MM.1S (cell line): Measurements from ENCODE around the gene CASTOR1.

Source experiments
- DNase-seq: peaks from one replicate; pipeline ENCODE4 v3.0.0-alpha.2; 2015
- H2AFZ ChIP-seq: fragments of 300-600 bp; sonication (generic); 2 replicates; pipeline ENCODE4 v1.6.0; 2016; ENCODE audit warnings: antibody characterized with exemption, low read length
- H3F3A ChIP-seq: fragments of 300-600 bp; sonication (generic); 2 replicates; pipeline ENCODE4 v1.6.1; 2016; ENCODE audit warnings: mild to moderate bottlenecking, antibody characterized with exemption, low read length, moderate library complexity, mixed read lengths; ENCODE audit not compliant: insufficient read depth
- H3K27ac ChIP-seq: fragments of 300-600 bp; sonication (generic); 2 replicates; pipeline ENCODE4 v1.5.1; 2016; ENCODE audit warnings: mild to moderate bottlenecking, low read length
- H3K27me3 ChIP-seq: fragments of 300-600 bp; sonication (generic); replicated peaks from 2 replicates; pipeline ENCODE4 v1.6.0; 2016; ENCODE audit warnings: low read length; ENCODE audit not compliant: insufficient read depth
- H3K36me3 ChIP-seq: fragments of 300-600 bp; sonication (generic); replicated peaks from 2 replicates; pipeline ENCODE4 v1.6.1; 2016; ENCODE audit warnings: mild to moderate bottlenecking, low read length, mixed read lengths; ENCODE audit not compliant: insufficient read depth
- H3K4me1 ChIP-seq: fragments of 300-600 bp; sonication (generic); 2 replicates; pipeline ENCODE4 v1.6.1; 2016; ENCODE audit warnings: low read length, mixed read lengths
- H3K4me2 ChIP-seq: fragments of 300-600 bp; sonication (generic); 2 replicates; pipeline ENCODE4 v1.6.0; 2016; ENCODE audit warnings: low read depth, low read length
- H3K4me3 ChIP-seq: fragments of 300-600 bp; sonication (generic); 2 replicates; pipeline ENCODE4 v1.5.1; 2016; ENCODE audit warnings: low read length, mixed read lengths
- H3K79me2 ChIP-seq: fragments of 300-600 bp; sonication (generic); 2 replicates; pipeline ENCODE4 v1.6.1; 2016; ENCODE audit warnings: mixed run types, low read length, mixed read lengths
- H3K9ac ChIP-seq: fragments of 300-600 bp; sonication (generic); 2 replicates; pipeline ENCODE4 v1.6.1; 2016; ENCODE audit warnings: low read length, mixed read lengths
- H3K9me2 ChIP-seq: fragments of 300-600 bp; sonication (generic); replicated peaks from 2 replicates; pipeline ENCODE4 v1.6.1; 2016; ENCODE audit warnings: mild to moderate bottlenecking, low read length, mixed read lengths; ENCODE audit not compliant: insufficient read depth
- H3K9me3 ChIP-seq: fragments of 300-600 bp; sonication (generic); replicated peaks from 2 replicates; pipeline ENCODE4 v1.6.1; 2016; ENCODE audit warnings: mild to moderate bottlenecking, low read length, mixed read lengths; ENCODE audit not compliant: insufficient read depth
- H4K20me1 ChIP-seq: fragments of 300-600 bp; sonication (generic); 2 replicates; pipeline ENCODE4 v1.6.1; 2016; ENCODE audit warnings: mild to moderate bottlenecking, low read length, moderate library complexity, mixed read lengths; ENCODE audit not compliant: insufficient read depth
- EZH2 ChIP-seq: fragments of 300-600 bp; sonication (generic); optimal IDR thresholded peaks from 2 replicates; pipeline ENCODE3; 2017; ENCODE audit warnings: low read depth, mild to moderate bottlenecking, antibody characterized with exemption, low read length, mixed read lengths
- EZH2phosphoT487 ChIP-seq: fragments of 300-600 bp; sonication (generic); IDR thresholded peaks from 2 replicates; pipeline ENCODE4 v1.6.1; 2018; ENCODE audit warnings: antibody characterized with exemption, low read length
- TF ChIP-seq, protein P1 (sequence below): fragments of 300-600 bp; sonication (generic); IDR thresholded peaks from 2 replicates; pipeline ENCODE4 v1.5.1; 2016; ENCODE audit warnings: antibody characterized with exemption, low read length, mixed read lengths

CASTOR1 gene

DNA sequence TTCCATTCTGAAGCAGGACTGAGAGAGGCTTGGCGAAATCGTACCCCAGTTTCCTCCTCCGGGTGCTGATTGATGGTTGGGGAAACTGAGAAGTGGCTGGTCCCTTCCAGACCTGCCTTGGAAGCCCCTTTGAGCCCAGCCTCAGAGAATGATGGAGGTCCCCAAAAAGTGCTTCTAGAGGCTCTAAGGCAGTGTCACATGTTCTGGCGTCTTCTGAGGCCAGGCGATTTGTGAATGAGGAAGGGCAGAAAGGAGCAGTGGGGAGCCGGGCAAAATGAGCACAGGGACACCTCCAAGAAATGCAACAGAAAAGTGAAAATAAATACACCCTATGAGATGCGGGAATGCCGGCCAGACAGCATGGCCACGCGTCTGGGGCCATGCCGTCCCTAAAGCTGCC is 41.7 kb downstream of the CASTOR1 start:
- no peak overlapping the region for H3K27ac ChIP-seq
- H3K9ac ChIP-seq, result no peak overlapping the region
- peaks cover 90% of the 10 kb centered on the region for H3K27me3 ChIP-seq
- H4K20me1 ChIP-seq, result peaks cover 3% of the 10 kb centered on the region; the same call in 1 of the 2 replicates
- H3K36me3 ChIP-seq, result no peaks in the 10 kb centered on the region
- no peak overlapping the region for H2AFZ ChIP-seq
- no peaks in the 10 kb centered on the region for H3K9me3 ChIP-seq
- H3K4me3 ChIP-seq, result no peak overlapping the region
- TF ChIP-seq EZH2 (no peak), EZH2phosphoT487 (no peak)
- TF ChIP-seq, protein P1, sequence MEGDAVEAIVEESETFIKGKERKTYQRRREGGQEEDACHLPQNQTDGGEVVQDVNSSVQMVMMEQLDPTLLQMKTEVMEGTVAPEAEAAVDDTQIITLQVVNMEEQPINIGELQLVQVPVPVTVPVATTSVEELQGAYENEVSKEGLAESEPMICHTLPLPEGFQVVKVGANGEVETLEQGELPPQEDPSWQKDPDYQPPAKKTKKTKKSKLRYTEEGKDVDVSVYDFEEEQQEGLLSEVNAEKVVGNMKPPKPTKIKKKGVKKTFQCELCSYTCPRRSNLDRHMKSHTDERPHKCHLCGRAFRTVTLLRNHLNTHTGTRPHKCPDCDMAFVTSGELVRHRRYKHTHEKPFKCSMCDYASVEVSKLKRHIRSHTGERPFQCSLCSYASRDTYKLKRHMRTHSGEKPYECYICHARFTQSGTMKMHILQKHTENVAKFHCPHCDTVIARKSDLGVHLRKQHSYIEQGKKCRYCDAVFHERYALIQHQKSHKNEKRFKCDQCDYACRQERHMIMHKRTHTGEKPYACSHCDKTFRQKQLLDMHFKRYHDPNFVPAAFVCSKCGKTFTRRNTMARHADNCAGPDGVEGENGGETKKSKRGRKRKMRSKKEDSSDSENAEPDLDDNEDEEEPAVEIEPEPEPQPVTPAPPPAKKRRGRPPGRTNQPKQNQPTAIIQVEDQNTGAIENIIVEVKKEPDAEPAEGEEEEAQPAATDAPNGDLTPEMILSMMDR, result no peak
- H3F3A ChIP-seq, result no peaks in the 10 kb centered on the region
- H3K79me2 ChIP-seq, result no peaks in the 10 kb centered on the region
- no peaks in the 10 kb centered on the region for H3K9me2 ChIP-seq
- H3K4me1 ChIP-seq, result no peaks in the 10 kb centered on the region; the same call in 1 of the 2 replicates
- H3K4me2 ChIP-seq, result no peak overlapping the region
- no peak for DNase-seq

DNA sequence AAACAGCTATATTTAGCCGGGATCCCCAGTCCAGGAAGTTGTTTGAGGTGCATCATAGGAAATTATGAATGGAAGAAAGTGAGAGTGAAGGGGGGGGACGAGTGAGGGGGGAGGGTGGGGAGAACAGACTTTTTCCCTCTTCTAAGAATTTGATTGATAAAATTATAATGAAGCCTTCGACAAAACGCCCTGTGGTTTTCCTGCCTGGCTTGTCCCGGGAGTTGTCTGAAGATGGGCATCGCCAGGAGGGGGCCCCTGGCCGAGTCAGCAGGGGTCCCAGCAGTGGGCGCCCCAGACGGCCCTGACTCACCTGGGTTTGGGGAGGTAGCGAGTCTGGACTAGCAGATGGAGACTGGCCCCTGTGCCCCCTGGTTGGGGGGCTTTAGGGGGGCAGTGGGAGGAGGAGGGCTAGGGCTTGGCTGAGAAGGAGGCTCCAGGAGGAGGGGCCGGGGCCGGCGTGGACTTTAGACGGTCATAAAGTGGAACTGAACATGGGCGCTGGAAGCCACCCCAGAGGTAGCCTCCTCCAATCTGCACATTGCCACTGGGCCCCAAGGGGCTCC is 42.4 kb downstream of the CASTOR1 start:
- Histone ChIP-seq H3K27me3 (peaks cover 86% of the 10 kb centered on the region), H3K36me3 (no peaks in the 10 kb centered on the region), H2AFZ (no peak overlapping the region), H3F3A (no peaks in the 10 kb centered on the region), H3K79me2 (no peaks in the 10 kb centered on the region), H3K9me2 (no peaks in the 10 kb centered on the region), H3K4me2 (peak overlapping the region; percentile 97), H3K4me1 (no peaks in the 10 kb centered on the region; the same call in 1 of the 2 replicates), H3K9me3 (no peaks in the 10 kb centered on the region), H3K4me3 (peak overlapping the region; percentile 65; the same call in 1 of the 2 replicates), H3K27ac (no peak overlapping the region), H4K20me1 (peaks cover 3% of the 10 kb centered on the region; the same call in 1 of the 2 replicates), H3K9ac (no peak overlapping the region)
- DNase-seq, result no peak
- no peak for TF ChIP-seq EZH2phosphoT487
- TF ChIP-seq, protein P1, result no peak
- no peak for TF ChIP-seq EZH2

DNA sequence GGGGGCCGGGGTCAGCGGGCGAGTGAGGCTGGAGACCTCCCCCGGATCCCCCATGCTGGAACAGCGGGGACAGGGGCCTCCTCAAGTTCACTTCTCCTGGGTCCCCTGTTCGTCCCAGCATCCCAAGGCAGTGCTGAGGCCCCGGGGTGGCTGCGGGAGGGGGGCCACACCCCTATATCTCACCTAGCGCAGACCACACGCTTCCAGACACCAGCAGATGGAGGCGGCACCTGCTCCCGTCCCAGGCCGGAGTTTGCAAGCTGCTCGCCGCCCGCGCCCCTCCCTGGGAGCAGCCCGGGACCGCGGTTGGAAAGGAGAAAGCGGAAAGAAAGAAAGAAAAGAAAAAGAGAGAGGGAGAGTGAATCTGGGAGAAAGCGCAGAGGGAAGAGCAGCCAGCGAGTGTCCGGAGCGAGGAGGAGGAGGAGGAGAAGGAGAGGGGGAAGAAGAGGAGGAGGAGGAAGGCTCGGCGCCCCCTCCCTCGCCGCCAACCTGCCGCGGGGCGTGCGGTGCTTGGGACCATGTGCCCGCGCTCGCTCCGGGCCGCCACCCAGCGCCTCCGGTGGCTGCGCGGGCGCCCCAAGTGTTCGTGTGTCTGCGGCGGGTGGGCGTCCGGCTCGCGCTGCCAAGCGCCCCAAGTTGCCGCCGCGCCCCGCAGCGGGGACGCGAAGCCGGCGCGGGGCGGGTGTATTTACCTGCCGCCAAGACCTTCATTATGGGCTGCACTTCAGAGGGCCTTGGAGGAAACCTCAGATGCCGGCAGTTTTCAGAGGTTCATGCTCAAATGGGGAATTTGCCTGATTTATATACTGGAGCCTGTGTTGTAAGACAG is 43.1 kb downstream of the CASTOR1 start, which contains the start of gene LIF:
Gene LIF, minus strand, starts transcription at position 775 of the 829 bp plus-strand sequence. Its CDS starts 64 bp downstream, at position 711.
- Histone ChIP-seq H2AFZ (peak within 1 kb of the TSS; percentile 91), H3K9ac (no peak within 1 kb of the TSS), H3K4me3 (peak within 1 kb of the TSS; percentile 65), H3K79me2 (no peaks in the 10 kb centered on the region), H3K27ac (no peak within 1 kb of the TSS), H4K20me1 (peaks cover 3% of the 10 kb centered on the region; the same call in 1 of the 2 replicates), H3K9me2 (no peaks in the 10 kb centered on the region), H3K9me3 (no peaks in the 10 kb centered on the region), H3K36me3 (no peaks in the 10 kb centered on the region), H3F3A (no peaks in the 10 kb centered on the region), H3K4me2 (peak within 1 kb of the TSS; percentile 97), H3K4me1 (no peaks in the 10 kb centered on the region; the same call in 1 of the 2 replicates), H3K27me3 (peaks cover 84% of the 10 kb centered on the region)
- no peak for TF ChIP-seq EZH2phosphoT487
- TF ChIP-seq, protein P1, result peak; percentile 20
- TF ChIP-seq EZH2, result peak; percentile 32
- DNase-seq, result peak; percentile 18
